ENCODE measurements around the gene TMC8. TPM values are rescaled to one million over a fixed set of nuclear protein-coding genes. Genes with fewer than 3 reads are reported as not detected.
"Not testable (repeated sequence)": the region's sequence is repeated elsewhere in the genome, so short reads cannot be mapped to it uniquely, and the experiment has no call there.

TMC8 gene
- total and polyA plus RNA-seq, 4 donors = 1.0 to 14.4 (median 7.3) TPM

DNA sequence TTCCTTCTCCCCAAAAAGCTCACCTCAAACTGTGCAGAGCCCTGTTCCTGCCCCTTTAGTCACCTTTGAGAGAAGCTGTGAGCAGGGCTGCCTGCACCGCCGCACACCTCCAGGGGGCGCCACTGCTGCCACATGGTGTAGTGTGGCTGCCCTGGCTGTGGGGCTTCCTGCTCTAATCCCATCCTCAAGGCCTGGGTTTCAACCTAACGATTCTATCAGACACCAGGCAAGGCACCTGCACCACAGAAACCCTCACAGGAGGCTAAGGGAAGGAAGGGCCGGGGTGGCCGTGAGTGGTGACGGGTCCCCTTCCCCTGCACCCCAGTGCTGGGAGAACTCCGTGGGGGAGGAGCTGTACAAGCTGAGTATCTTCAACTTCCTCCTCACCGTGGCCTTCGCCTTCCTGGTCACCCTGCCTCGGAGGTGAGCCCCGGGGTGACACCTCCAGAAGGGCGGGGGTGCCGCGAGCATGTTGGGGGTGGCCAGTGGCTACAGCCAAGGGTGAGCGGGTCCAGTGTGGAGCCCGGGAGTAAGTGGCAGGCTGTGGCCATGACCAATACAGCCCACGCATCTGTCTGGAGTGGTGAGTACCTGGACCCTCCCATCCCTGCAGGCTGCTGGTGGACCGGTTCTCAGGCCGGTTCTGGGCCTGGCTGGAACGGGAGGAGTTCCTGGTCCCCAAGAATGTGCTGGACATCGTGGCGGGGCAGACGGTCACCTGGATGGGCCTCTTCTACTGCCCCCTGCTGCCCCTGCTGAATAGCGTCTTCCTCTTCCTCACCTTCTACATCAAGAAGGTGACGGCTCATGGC is 7.0 kb downstream of the TMC8 start:
- Histone ChIP-seq H3K27me3 (ENCODE audit: control insufficient read depth in 1 of 2, insufficient read depth in 2 of 2, low read length in 1 of 2) (no peaks in the 10 kb centered on the region), H3K4me1 (ENCODE audit: control insufficient read depth in 1 of 2, insufficient read depth in 2 of 2, low read length in 2 of 2) (no peaks in the 10 kb centered on the region), H3K4me3 (ENCODE audit: low read length in 2 of 2) (no peak overlapping the region), H3K9me3 (ENCODE audit: control insufficient read depth, low read length) (no peaks in the 10 kb centered on the region), H3K36me3 (ENCODE audit: control insufficient read depth in 1 of 2, insufficient read depth in 2 of 2, low read length in 1 of 2) (no peaks in the 10 kb centered on the region), H3K27ac (ENCODE audit: low read depth in 1 of 2, low read length in 2 of 2) (no peak overlapping the region)
- WGBS, 2 donors = 78 to 79% methylated on average over 23 to 26 of the region's 26 CpGs
- no peak for DNase-seq
- intact Hi-C loops (cut with DNase I) = no loop called here
- no peak for ATAC-seq (ENCODE audit: low FRiP score)

GRCh38 chr17:78138204-78139060 is 7.9 kb downstream of the TMC8 start:
- no peak overlapping the region for H3K27ac ChIP-seq (ENCODE audit: low read depth in 1 of 2, low read length in 2 of 2)
- DNase-seq (no peak), ATAC-seq (ENCODE audit: low FRiP score) (no peak)
- intact Hi-C loops (cut with DNase I) = no loop called here
- no peaks in the 10 kb centered on the region for H3K36me3 ChIP-seq (ENCODE audit: control insufficient read depth in 1 of 2, insufficient read depth in 2 of 2, low read length in 1 of 2)
- no peaks in the 10 kb centered on the region for H3K27me3 ChIP-seq (ENCODE audit: control insufficient read depth in 1 of 2, insufficient read depth in 2 of 2, low read length in 1 of 2)
- no peaks in the 10 kb centered on the region for H3K4me1 ChIP-seq (ENCODE audit: control insufficient read depth in 1 of 2, insufficient read depth in 2 of 2, low read length in 2 of 2)
- H3K4me3 ChIP-seq (ENCODE audit: low read length in 2 of 2) = no peak overlapping the region
- H3K9me3 ChIP-seq (ENCODE audit: control insufficient read depth, low read length) = no peaks in the 10 kb centered on the region
- WGBS, 2 donors = 87 to 90% methylated on average over 17 of the region's 17 CpGs

DNA sequence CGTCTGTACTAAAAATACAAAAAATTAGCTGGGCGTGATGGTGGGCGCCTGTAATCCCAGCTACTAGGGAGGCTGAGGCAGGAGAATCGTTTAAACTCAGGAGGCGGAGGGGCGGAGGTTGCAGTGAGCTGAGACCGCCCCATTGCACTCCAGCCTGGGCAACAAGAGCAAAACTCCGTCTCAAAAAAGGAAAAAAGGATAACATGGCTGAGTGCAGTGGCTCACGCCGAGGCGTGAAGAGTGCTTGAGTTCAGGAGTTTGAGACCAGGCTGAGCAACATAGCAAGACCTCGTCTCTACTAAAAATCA is 9.2 kb downstream of the TMC8 start:
- H3K27ac ChIP-seq (ENCODE audit: low read depth in 1 of 2, low read length in 2 of 2); H3K27me3 ChIP-seq (ENCODE audit: control insufficient read depth in 1 of 2, insufficient read depth in 2 of 2, low read length in 1 of 2); H3K4me3 ChIP-seq (ENCODE audit: low read length in 2 of 2); intact Hi-C loops (cut with DNase I); H3K36me3 ChIP-seq (ENCODE audit: control insufficient read depth in 1 of 2, insufficient read depth in 2 of 2, low read length in 1 of 2); DNase-seq; H3K9me3 ChIP-seq (ENCODE audit: control insufficient read depth, low read length); ATAC-seq (ENCODE audit: low FRiP score); H3K4me1 ChIP-seq (ENCODE audit: control insufficient read depth in 1 of 2, insufficient read depth in 2 of 2, low read length in 2 of 2): not testable (repeated sequence)
- WGBS, 2 donors = 95% methylated on average over 12 of the region's 12 CpGs

DNA sequence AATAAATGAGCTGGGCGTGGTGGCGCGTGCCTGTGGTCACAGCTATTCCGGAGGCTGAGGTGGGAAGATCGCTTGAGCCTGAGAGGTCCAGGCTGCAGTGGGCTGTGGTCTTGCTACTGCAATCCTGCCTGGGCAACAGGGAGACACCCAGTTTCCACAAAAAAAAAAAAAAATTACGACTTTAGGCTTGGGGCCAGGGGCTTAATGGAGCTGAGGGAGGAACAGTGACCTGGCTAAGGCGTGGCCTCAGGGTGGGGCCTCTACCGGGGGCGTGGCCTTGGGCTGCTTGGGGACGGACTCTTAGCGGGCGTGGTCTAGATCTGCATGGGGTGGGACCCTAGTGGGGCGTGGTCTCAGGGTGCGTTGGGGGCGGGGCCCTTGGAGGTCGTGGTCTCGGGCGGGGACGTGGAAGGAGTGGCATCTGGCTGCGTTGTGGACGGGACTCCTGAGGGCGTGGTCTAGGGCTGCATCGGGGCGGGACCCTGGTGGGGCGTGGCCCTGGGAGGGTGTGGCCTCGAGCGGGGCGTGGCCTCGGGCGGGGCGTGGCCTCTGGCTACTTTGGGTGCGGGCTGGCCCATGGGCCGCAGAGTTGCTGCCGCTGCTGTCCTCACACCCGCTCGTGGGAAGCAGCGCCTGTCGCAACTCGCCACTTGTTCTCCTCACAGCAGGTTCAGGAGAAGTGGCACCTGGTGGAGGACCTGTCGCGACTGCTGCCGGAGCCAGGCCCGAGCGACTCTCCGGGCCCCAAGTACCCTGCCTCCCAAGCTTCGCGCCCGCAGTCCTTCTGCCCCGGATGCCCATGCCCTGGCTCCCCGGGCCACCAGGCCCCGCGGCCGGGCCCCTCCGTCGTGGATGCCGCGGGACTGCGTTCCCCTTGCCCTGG is 9.8 kb downstream of the TMC8 start:
- intact Hi-C loops (cut with DNase I) = no loop called here
- Histone ChIP-seq H3K27me3 (ENCODE audit: control insufficient read depth in 1 of 2, insufficient read depth in 2 of 2, low read length in 1 of 2) (no peaks in the 10 kb centered on the region), H3K4me3 (ENCODE audit: low read length in 2 of 2) (no peak overlapping the region), H3K4me1 (ENCODE audit: control insufficient read depth in 1 of 2, insufficient read depth in 2 of 2, low read length in 2 of 2) (no peaks in the 10 kb centered on the region), H3K27ac (ENCODE audit: low read depth in 1 of 2, low read length in 2 of 2) (no peak overlapping the region), H3K36me3 (ENCODE audit: control insufficient read depth in 1 of 2, insufficient read depth in 2 of 2, low read length in 1 of 2) (no peaks in the 10 kb centered on the region), H3K9me3 (ENCODE audit: control insufficient read depth, low read length) (no peaks in the 10 kb centered on the region)
- DNase-seq (peak; percentile 92 to 94), ATAC-seq (ENCODE audit: low FRiP score) (peak; percentile 73)
- WGBS, 2 donors = 30 to 36% methylated on average over 56 to 58 of the region's 58 CpGs

GRCh38 chr17:78141437-78142118 is 11.0 kb downstream of the TMC8 start:
- no peak overlapping the region for H3K27ac ChIP-seq (ENCODE audit: low read depth in 1 of 2, low read length in 2 of 2)
- H3K4me1 ChIP-seq (ENCODE audit: control insufficient read depth in 1 of 2, insufficient read depth in 2 of 2, low read length in 2 of 2) = no peaks in the 10 kb centered on the region
- intact Hi-C loops (cut with DNase I) = no loop called here
- no peak overlapping the region for H3K4me3 ChIP-seq (ENCODE audit: low read length in 2 of 2)
- DNase-seq (no peak), ATAC-seq (ENCODE audit: low FRiP score) (no peak)
- no peaks in the 10 kb centered on the region for H3K36me3 ChIP-seq (ENCODE audit: control insufficient read depth in 1 of 2, insufficient read depth in 2 of 2, low read length in 1 of 2)
- H3K9me3 ChIP-seq (ENCODE audit: control insufficient read depth, low read length) = no peaks in the 10 kb centered on the region
- WGBS, 2 donors = 92% methylated on average over 20 of the region's 20 CpGs
- no peaks in the 10 kb centered on the region for H3K27me3 ChIP-seq (ENCODE audit: control insufficient read depth in 1 of 2, insufficient read depth in 2 of 2, low read length in 1 of 2)

- Histone ChIP-seq H3K27me3 (ENCODE audit: control insufficient read depth in 1 of 2, insufficient read depth in 2 of 2, low read length in 1 of 2) (no peaks in the 10 kb centered on the region), H3K36me3 (ENCODE audit: control insufficient read depth in 1 of 2, insufficient read depth in 2 of 2, low read length in 1 of 2) (no peaks in the 10 kb centered on the region), H3K4me1 (ENCODE audit: control insufficient read depth in 1 of 2, insufficient read depth in 2 of 2, low read length in 2 of 2) (no peaks in the 10 kb centered on the region), H3K9me3 (ENCODE audit: control insufficient read depth, low read length) (no peaks in the 10 kb centered on the region), H3K4me3 (ENCODE audit: low read length in 2 of 2) (no peak overlapping the region), H3K27ac (ENCODE audit: low read depth in 1 of 2, low read length in 2 of 2) (no peak overlapping the region)
- ATAC-seq (ENCODE audit: low FRiP score) (no peak), DNase-seq (no peak)
- WGBS, 2 donors = 88 to 91% methylated on average over 16 of the region's 16 CpGs
- intact Hi-C loops (cut with DNase I) = no loop called here
Measured at GRCh38 chr17:78142119-78142861, 11.7 kb downstream of the TMC8 start.

DNA sequence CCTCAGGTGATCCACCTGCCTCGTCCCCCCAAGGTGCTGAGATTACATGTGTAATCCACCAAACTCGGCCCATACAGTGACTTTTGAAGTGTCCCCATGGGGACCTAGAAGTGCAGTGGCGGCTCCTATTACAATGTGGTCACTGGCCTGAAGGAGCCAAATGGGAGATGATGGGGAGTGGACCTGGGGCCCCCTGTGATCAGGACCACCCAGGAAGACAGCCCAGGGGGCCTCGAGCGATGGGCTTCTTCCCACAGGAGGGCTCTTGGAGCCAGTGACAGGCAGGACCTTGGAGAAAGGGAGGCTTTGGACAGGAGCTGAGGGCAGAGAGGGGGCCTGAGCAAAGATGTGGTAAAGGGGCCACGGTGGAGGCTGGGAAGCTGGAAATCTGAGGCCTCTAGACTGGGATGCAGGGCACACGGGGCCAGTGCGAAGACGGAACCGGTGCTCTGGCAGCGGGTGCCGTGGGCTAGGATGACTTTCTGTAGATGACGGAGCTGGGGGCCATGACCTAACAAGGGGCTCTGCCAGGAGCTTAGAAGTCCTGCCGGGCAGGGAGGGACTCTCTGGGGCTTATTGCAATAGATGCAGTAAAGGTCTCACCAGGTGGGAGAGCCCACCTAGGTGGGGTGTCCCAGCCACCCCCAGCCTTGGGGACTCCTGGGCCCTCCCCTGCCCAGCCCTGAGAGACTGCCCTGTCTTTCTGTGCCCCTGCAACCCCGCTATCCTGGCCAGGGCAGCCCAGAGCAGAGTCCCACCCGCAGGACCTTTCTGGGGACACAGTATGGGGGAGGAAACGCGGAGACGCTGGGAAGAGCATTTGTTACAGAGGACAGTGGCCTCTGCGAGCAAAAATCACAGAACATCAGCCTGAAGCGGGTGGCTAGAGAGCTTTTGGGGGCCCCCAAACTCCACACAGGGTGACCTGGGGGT is 12.9 kb downstream of the TMC8 start:
- Histone ChIP-seq H3K4me3 (ENCODE audit: low read length in 2 of 2) (no peak overlapping the region), H3K9me3 (ENCODE audit: control insufficient read depth, low read length) (no peaks in the 10 kb centered on the region), H3K27me3 (ENCODE audit: control insufficient read depth in 1 of 2, insufficient read depth in 2 of 2, low read length in 1 of 2) (no peaks in the 10 kb centered on the region), H3K36me3 (ENCODE audit: control insufficient read depth in 1 of 2, insufficient read depth in 2 of 2, low read length in 1 of 2) (no peaks in the 10 kb centered on the region), H3K4me1 (ENCODE audit: control insufficient read depth in 1 of 2, insufficient read depth in 2 of 2, low read length in 2 of 2) (no peaks in the 10 kb centered on the region), H3K27ac (ENCODE audit: low read depth in 1 of 2, low read length in 2 of 2) (no peak overlapping the region)
- DNase-seq (no peak), ATAC-seq (ENCODE audit: low FRiP score) (no peak)
- intact Hi-C loops (cut with DNase I) = no loop called here
- 94 to 97% methylated on average over 21 of the region's 21 CpGs for WGBS, 2 donors
